Mesothelial cell of epicardium (in vitro differentiated cells): Measurements from ENCODE around the gene INPP5B. TPM values are rescaled to one million over a fixed set of nuclear protein-coding genes. Genes with fewer than 3 reads are reported as not detected.

ENCODE experiments used
- DNase-seq, 2 experiments: peaks; one replicate each; pipeline ENCODE4 v3.0.0; 2021; ENCODE audit warnings: low spot score in 2 of 2; ENCODE audit not compliant: unreplicated experiment in 2 of 2
- H3K27ac Mint-ChIP-seq: 2 replicates; pipeline ENCODE4 v1.8.0; 2021; ENCODE audit warnings: mixed read lengths
- H3K27me3 Mint-ChIP-seq: 2 replicates; pipeline ENCODE4 v1.8.0; 2021; ENCODE audit warnings: low read depth, mixed read lengths
- H3K36me3 Mint-ChIP-seq: 2 replicates; pipeline ENCODE4 v1.8.0; 2021; ENCODE audit warnings: mixed read lengths
- H3K4me1 Mint-ChIP-seq: 2 replicates; pipeline ENCODE4 v1.8.0; 2021; ENCODE audit warnings: mixed read lengths
- H3K4me3 Mint-ChIP-seq: 2 replicates; pipeline ENCODE4 v1.8.0; 2021; ENCODE audit warnings: mild to moderate bottlenecking, moderate library complexity, mixed read lengths
- H3K9me3 Mint-ChIP-seq: 2 replicates; pipeline ENCODE4 v1.8.0; 2021; ENCODE audit warnings: mixed read lengths
- total RNA-seq: library from RNA; stranded (reverse); gene quantifications from 3 replicates; pipeline ENCODE4 v1.2.1, GENCODE V29; 2021
- TF ChIP-seq, protein P1 (sequence below): fragments of 200-600 bp; sonication (generic); IDR thresholded peaks from one replicate; pipeline ENCODE4 v1.5.0; 2021; ENCODE audit warnings: antibody characterized with exemption; ENCODE audit not compliant: unreplicated experiment

The INPP5B gene
- 20.7 to 21.5 TPM (median 20.9 TPM) in 3 replicates for total RNA-seq

DNA sequence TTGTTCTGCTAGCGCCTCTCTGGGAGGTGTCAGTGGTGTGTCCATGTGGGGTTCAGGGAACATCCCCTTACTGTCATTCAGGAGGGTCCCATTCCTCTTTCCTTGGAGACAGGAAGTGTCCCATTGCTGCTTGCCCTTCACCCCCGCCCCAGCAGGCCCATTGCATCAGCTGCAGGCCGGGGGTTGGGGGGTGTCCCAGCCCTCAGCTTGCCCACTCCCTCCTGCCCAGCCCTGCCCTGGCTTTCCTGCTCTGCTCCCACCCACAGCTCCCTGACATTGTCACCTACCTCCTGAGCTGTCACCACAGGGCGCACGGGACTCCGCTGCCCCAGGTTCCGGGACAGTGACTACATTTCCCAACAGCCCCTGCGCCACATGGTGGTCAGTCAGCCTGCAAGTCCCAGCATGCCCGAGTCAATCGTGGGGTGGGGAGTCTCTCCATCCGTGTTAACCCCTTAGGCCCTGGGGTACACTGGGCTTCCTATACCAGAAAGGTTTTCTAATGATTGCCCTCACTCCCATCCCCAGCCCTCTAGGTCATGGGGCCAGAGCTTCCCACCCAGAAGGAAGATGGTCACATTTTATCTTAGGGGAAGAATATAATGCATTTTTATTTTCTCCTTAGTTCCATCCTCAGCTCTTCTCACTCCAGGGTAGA, at the start of gene INPP5B:
TSS of gene INPP5B (minus strand) at position 351 of the 658 bp plus-strand sequence. CDS start 745 bp downstream, outside the sequence.
- Mint-ChIP-seq H3K27me3 (no peaks in the 10 kb centered on the region), H3K36me3 (peaks cover 5% of the 10 kb centered on the region), H3K4me1 (peaks cover 15% of the 10 kb centered on the region), H3K4me3 (peak within 1 kb of the TSS; percentile 99), H3K27ac (peak within 1 kb of the TSS; percentile 92), H3K9me3 (no peaks in the 10 kb centered on the region)
- TF ChIP-seq, protein P1, sequence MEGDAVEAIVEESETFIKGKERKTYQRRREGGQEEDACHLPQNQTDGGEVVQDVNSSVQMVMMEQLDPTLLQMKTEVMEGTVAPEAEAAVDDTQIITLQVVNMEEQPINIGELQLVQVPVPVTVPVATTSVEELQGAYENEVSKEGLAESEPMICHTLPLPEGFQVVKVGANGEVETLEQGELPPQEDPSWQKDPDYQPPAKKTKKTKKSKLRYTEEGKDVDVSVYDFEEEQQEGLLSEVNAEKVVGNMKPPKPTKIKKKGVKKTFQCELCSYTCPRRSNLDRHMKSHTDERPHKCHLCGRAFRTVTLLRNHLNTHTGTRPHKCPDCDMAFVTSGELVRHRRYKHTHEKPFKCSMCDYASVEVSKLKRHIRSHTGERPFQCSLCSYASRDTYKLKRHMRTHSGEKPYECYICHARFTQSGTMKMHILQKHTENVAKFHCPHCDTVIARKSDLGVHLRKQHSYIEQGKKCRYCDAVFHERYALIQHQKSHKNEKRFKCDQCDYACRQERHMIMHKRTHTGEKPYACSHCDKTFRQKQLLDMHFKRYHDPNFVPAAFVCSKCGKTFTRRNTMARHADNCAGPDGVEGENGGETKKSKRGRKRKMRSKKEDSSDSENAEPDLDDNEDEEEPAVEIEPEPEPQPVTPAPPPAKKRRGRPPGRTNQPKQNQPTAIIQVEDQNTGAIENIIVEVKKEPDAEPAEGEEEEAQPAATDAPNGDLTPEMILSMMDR = no peak
- DNase-seq = peak; percentile 67 to 72

DNA sequence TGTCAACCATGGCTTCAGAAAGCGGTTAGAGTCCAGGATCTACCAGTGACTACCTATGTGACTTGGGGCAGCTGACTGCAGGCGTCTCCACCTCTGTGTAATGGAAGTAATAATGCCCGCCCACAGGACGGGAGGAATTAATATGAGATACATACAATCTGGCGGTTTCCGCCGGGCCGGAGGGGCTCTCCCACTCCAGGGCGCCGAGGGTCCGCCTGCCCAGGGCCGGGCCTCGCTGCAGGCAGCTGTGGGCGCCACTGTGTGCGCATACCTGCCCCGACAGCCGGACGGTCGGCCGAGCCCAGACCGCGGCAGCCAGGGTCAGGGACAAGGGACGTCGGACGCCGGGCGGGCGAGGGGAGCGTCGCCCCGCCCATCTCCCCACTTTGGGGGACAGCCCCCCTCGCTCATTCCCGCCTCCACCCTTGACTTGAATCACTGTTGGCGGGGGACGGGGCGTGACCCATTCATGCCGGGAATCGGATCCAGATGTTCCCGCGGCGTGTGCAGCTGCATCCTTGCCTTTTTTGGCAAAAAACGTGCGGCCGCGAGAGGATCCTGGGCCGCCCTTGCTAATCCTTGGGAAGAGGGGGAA, 49.0 kb upstream of the INPP5B start:
- TF ChIP-seq, protein P1 = no peak
- H3K36me3 Mint-ChIP-seq = peaks cover 5% of the 10 kb centered on the region
- no peaks in the 10 kb centered on the region for H3K27me3 Mint-ChIP-seq
- H3K27ac Mint-ChIP-seq = peak overlapping the region; percentile 91
- no peaks in the 10 kb centered on the region for H3K9me3 Mint-ChIP-seq
- H3K4me1 Mint-ChIP-seq = peaks cover 31% of the 10 kb centered on the region
- H3K4me3 Mint-ChIP-seq = peak overlapping the region; percentile 68
- DNase-seq = peak in 1 of 2 experiments; percentile 69

- peaks cover 6% of the 10 kb centered on the region for H3K36me3 Mint-ChIP-seq
- TF ChIP-seq, protein P1 = no peak
- peaks cover 26% of the 10 kb centered on the region for H3K4me1 Mint-ChIP-seq
- no peaks in the 10 kb centered on the region for H3K9me3 Mint-ChIP-seq
- no peak for DNase-seq
- no peaks in the 10 kb centered on the region for H3K27me3 Mint-ChIP-seq
- H3K27ac Mint-ChIP-seq = peak overlapping the region; percentile 70
- peak overlapping the region; percentile 33 for H3K4me3 Mint-ChIP-seq
Observed at GRCh38 chr1:37994886-37995566, 48.2 kb upstream of the INPP5B start.

- H3K36me3 Mint-ChIP-seq = peaks cover 17% of the 10 kb centered on the region
- no peaks in the 10 kb centered on the region for H3K27me3 Mint-ChIP-seq
- TF ChIP-seq, protein P1 = no peak
- peaks cover 10% of the 10 kb centered on the region for H3K4me1 Mint-ChIP-seq
- no peaks in the 10 kb centered on the region for H3K9me3 Mint-ChIP-seq
- DNase-seq = no peak
- peak overlapping the region; percentile 94 for H3K27ac Mint-ChIP-seq
- peak overlapping the region; percentile 97 for H3K4me3 Mint-ChIP-seq
Observed at GRCh38 chr1:37989361-37989930, 42.6 kb upstream of the INPP5B start.

GRCh38 chr1:37987679-37988078, 40.8 kb upstream of the INPP5B start:
- Mint-ChIP-seq H3K36me3 (peaks cover 19% of the 10 kb centered on the region), H3K4me3 (no peak overlapping the region), H3K27ac (no peak overlapping the region), H3K9me3 (no peaks in the 10 kb centered on the region), H3K27me3 (no peaks in the 10 kb centered on the region), H3K4me1 (peaks cover 10% of the 10 kb centered on the region)
- TF ChIP-seq, protein P1 = no peak
- no peak for DNase-seq
